IgD-negative memory B cell (primary cell): Measurements from ENCODE around the gene PLEKHM3. TPM values are rescaled to one million over a fixed set of nuclear protein-coding genes. Genes with fewer than 3 reads are reported as not detected.

Source experiments
- H3K27ac Mint-ChIP-seq, 3 donors: one replicate each; pipeline ENCODE4 v1.8.0; 2020 to 2022; ENCODE audit warnings: mild to moderate bottlenecking in 3 of 3, mixed read lengths in 3 of 3, moderate library complexity in 1 of 3
- H3K27me3 Mint-ChIP-seq: one replicate; pipeline ENCODE4 v1.8.0; 2021; ENCODE audit warnings: mixed read lengths
- H3K36me3 Mint-ChIP-seq: one replicate; pipeline ENCODE4 v1.8.0; 2020; ENCODE audit warnings: mild to moderate bottlenecking, mixed read lengths
- H3K4me1 Mint-ChIP-seq, 3 donors: one replicate each; pipeline ENCODE4 v1.8.0; 2020 to 2022; ENCODE audit warnings: mixed read lengths in 3 of 3, mild to moderate bottlenecking in 1 of 3
- H3K4me3 Mint-ChIP-seq, 4 donors: one replicate each; pipeline ENCODE4 v1.8.0; 2020 to 2022; ENCODE audit warnings: mild to moderate bottlenecking in 4 of 4, mixed read lengths in 4 of 4, moderate library complexity in 3 of 4
- H3K9me3 Mint-ChIP-seq, 3 donors: one replicate each; pipeline ENCODE4 v1.8.0; 2020 to 2021; ENCODE audit warnings: mixed read lengths in 3 of 3, mild to moderate bottlenecking in 1 of 3
- polyA plus RNA-seq: library from polyadenylated mRNA; unstranded; fragments of 300-500 nt; fragmentation: Illumina TruSeq; gene quantifications from one replicate; pipeline ENCODE4 v1.2.3, GENCODE V29; 2021

Gene PLEKHM3
- polyA plus RNA-seq, 1 donor from 2014 or later = 2.5 TPM

DNA sequence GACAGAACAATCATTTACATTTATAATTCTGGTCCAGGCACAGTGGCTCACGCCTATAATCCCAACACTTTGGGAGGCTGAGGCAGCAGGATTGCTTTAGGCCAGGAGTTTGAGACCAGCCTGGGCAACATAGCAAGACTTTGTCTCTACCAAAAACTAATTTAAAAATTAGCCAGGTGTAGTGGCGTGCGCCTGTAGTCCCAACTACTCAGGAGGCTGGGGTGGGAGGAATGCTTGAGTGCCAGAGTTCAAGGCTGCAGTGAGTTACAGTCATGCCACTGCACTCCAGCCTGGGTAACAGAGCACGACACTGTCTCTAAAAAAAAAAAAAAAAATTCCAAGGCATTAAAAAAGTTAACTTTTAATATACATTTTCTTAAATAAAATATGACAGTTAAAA, 88.1 kb downstream of the PLEKHM3 start:
- peaks cover 1 to 8% (median 2%) of the 10 kb centered on the region in 3 donors for H3K4me1 Mint-ChIP-seq
- H3K36me3 Mint-ChIP-seq = no peaks in the 10 kb centered on the region
- no peak overlapping the region for H3K27ac Mint-ChIP-seq
- no peak overlapping the region for H3K4me3 Mint-ChIP-seq
- H3K27me3 Mint-ChIP-seq = no peaks in the 10 kb centered on the region
- H3K9me3 Mint-ChIP-seq = no peaks in the 10 kb centered on the region

DNA sequence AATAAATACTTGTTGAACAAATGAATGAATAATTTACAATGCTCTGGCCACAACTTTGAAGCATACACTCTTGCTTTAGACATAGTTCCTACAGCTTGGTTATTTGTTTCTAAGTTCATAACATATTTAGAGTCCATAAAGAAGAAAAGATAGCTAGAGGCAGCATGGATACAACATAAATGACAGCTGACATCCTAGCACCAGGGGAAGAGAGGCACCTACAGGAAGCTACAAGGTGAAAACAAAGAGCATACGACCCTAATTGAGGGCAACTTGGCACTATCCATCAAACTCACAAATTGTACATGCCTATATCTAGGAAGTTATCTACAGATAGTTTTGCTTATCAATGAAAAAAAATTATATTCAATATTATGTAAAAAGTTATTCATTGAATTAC, 88.9 kb downstream of the PLEKHM3 start:
- peaks cover 0 to 1% (median under 1%) of the 10 kb centered on the region in 3 donors for H3K4me1 Mint-ChIP-seq
- H3K9me3 Mint-ChIP-seq = no peaks in the 10 kb centered on the region
- peaks cover 3% of the 10 kb centered on the region for H3K36me3 Mint-ChIP-seq
- H3K27me3 Mint-ChIP-seq = no peaks in the 10 kb centered on the region
- H3K27ac Mint-ChIP-seq = peak overlapping the region in 1 of 3 donors; percentile 12
- H3K4me3 Mint-ChIP-seq = no peak overlapping the region

DNA sequence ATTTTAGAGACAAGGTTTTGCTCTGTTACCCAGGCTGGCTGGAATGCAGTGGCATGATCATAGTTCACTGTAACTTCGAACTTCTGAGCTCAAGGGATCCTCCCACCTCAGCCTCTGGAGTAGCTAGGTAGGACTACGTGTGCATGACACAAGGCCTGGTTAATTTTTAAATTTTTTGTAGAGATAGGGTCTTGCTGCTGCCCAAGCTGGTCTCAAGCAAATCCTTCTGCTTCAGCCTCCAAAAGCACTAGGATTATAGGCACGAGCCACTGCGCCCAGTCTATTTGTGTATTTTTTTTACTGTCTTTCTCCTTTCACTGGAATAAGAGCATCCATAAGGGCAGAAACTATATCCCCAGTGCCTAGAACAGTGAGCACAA, 89.3 kb downstream of the PLEKHM3 start:
- Mint-ChIP-seq H3K4me1 (no peaks in the 10 kb centered on the region), H3K9me3 (no peaks in the 10 kb centered on the region), H3K4me3 (no peak overlapping the region), H3K27ac (no peak overlapping the region), H3K27me3 (no peaks in the 10 kb centered on the region), H3K36me3 (peaks cover 5% of the 10 kb centered on the region)

DNA sequence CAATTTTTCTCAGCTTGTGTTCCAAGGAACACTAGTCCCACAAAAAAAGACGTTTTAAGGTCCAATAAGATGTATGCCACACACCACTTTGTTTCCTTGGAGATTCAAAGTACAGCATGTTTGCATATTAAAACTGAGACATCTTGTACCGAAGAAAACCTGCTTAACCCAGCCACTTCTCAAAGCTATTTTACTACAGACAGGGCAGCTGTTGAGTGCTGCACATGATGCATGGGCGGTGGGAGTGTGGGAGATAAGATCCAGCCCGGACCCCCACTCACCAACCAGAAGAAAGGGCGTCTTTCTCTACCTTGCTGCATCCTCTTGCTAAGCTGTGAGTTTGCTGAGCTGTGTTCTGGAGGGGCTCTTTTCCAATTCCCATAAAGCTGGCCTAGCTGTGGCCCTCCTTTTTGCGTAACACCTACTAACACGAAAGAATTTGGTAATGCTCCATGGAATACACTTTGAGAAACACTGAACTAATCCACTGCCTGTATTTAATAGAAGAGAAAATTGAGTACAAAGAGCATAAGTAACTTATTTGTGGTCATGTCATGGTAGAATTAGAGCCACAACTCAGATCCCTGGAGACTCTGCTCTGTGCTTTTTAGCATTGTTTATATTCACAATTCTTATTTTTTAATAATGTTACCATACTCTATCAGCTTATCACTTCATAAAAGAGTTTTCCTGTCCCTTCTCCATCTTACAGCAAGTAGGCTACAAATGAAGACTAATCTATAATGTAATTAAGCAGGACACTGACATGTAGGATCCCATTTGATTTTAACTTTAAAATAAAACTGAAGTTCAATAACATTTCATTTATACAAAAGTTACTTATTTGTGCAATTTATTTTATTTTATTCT, 90.0 kb downstream of the PLEKHM3 start:
- no peak overlapping the region for H3K27ac Mint-ChIP-seq
- no peak overlapping the region for H3K4me3 Mint-ChIP-seq
- peaks cover 7% of the 10 kb centered on the region for H3K36me3 Mint-ChIP-seq
- H3K4me1 Mint-ChIP-seq = no peaks in the 10 kb centered on the region
- no peaks in the 10 kb centered on the region for H3K27me3 Mint-ChIP-seq
- no peaks in the 10 kb centered on the region for H3K9me3 Mint-ChIP-seq

DNA sequence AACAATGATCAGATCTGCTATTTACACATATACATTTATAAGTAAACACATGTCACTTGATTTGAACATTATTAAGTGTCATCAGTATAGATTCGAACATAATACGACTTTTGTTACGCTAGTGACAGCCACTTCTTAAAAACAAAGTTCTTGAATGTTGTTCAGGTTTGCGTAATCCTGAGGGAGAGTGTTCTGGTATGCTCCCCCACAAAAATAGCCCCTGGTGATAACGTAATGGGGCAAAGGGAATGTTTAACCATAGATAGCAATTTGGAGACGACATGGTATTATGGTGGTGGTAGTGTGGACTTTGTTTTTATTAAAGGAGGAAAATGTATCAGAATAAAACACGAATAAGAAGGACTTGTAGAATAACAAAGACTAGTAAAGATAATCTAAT, 90.6 kb downstream of the PLEKHM3 start:
- Mint-ChIP-seq H3K4me1 (no peaks in the 10 kb centered on the region), H3K27me3 (no peaks in the 10 kb centered on the region), H3K27ac (peak overlapping the region in 1 of 3 donors; percentile 21), H3K9me3 (no peaks in the 10 kb centered on the region), H3K36me3 (peaks cover 7% of the 10 kb centered on the region), H3K4me3 (no peak overlapping the region)

DNA sequence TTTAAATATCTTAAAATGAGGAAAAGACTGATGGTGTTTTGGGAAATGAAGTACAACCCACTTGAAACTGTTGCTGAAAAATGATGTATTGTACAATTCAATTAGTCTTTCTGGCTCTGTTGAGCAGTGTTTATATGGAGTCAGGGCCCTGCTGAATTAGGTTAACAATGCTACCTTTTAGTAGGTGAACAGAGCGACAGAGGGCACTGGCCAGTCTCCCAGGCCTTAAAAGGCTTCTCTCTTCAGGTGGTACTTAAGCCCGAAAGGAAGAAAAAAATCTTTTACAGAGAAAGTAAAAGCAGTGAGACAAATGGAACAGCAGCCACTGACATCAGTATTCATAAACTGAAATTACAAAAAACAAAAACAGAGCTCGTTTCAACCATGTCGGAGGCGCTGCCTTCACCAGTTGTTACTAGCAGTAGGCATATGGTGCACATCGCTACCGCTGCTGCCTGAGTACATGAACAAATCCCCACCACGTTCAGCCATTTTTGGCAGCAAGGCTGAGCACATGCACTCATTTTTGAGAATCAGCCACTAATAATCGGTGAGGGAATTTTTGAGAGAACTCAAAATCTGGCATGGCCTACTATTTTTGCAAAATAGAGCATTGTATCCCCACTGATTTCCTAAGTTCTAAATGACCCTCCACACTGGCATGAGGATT, 91.8 kb downstream of the PLEKHM3 start:
- H3K9me3 Mint-ChIP-seq = no peaks in the 10 kb centered on the region
- H3K27ac Mint-ChIP-seq = no peak overlapping the region
- H3K4me3 Mint-ChIP-seq = no peak overlapping the region
- no peaks in the 10 kb centered on the region for H3K27me3 Mint-ChIP-seq
- peaks cover 7% of the 10 kb centered on the region for H3K36me3 Mint-ChIP-seq
- no peaks in the 10 kb centered on the region for H3K4me1 Mint-ChIP-seq

DNA sequence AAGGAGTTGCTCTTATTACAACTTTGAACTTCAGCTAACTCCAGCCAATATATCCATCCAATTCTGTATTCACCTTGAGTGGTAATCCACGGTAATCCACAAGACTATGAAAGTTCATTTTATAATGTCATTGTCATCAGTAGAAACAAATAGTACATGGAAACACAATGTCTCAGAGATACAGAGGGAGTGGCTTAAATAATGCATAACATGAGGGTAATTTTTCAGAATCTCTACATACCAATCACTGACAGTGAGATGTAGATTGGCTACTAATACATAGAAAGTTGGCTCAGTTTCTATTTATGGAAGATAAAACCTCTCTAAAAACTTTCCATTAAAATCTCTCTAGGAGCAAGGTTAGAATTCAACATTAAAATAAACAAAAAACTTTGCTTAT, 93.2 kb downstream of the PLEKHM3 start:
- no peaks in the 10 kb centered on the region for H3K9me3 Mint-ChIP-seq
- H3K4me3 Mint-ChIP-seq = no peak overlapping the region
- H3K27me3 Mint-ChIP-seq = no peaks in the 10 kb centered on the region
- H3K36me3 Mint-ChIP-seq = peaks cover 7% of the 10 kb centered on the region
- no peak overlapping the region for H3K27ac Mint-ChIP-seq
- no peaks in the 10 kb centered on the region for H3K4me1 Mint-ChIP-seq

DNA sequence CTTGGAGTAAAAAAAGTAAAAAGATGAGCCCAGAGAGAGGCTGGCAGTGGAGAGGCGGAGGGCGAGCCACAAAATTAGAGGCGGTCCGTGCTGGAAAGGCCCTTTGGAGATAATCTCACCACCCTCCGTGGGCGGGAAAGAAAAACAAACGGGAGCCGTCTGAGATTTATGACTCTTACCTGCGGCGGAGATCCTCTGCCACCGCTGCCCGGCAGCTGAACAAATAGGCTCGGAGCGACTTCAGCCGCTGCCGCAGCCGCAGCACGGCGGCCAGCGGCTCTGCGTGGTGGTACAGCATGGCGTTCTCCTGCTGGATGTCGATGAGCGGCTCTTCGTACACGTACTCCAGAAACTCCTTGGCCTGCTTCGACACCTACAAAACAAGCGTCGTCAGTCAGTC, 94.6 kb downstream of the PLEKHM3 start:
- Mint-ChIP-seq H3K36me3 (peaks cover 9% of the 10 kb centered on the region), H3K4me1 (no peaks in the 10 kb centered on the region), H3K9me3 (no peaks in the 10 kb centered on the region), H3K4me3 (no peak overlapping the region), H3K27ac (no peak overlapping the region), H3K27me3 (no peaks in the 10 kb centered on the region)

DNA sequence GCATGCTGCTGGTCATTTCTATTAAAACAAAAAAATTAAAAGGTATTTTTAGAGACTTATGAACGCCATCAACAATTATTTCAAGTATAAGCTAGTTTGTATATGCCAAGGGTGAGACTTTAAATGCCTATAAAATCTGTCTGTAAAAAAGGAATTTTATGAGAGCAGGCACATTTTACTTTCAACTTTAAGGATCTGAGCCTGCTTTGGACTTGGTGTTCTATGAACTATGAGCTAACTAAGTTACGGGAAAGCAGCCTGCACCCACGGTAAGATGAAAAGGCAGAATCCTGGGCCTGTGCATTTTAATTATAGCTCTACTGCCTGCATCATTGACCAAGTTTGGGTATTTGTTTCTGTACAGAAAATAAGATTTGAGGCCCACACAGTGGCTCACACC, 95.4 kb downstream of the PLEKHM3 start:
- no peaks in the 10 kb centered on the region for H3K4me1 Mint-ChIP-seq

DNA sequence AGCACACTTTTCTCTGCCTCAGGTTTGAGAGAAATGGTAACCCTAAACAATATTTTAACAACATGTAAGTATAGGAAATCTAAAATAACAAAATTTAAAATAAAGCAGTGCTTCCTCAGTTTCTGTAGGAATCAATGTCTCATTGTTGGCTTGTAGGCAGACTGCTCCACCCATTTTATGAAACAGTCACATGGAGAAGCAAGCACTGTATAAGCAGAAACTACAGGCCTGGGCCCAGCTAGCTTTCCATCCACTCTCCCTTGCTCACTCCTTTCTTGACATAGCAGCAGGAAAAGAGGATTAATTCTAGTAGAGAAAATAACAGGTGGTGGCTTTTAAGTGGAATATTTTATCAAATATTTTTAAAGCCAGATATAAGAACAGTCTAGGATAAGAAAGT, 97.2 kb downstream of the PLEKHM3 start:
- Mint-ChIP-seq H3K36me3 (peaks cover 14% of the 10 kb centered on the region), H3K27me3 (no peaks in the 10 kb centered on the region), H3K4me3 (no peak overlapping the region), H3K4me1 (no peaks in the 10 kb centered on the region), H3K27ac (no peak overlapping the region), H3K9me3 (no peaks in the 10 kb centered on the region)

More for the DNA sequence above, 95.4 kb downstream of the PLEKHM3 start:
- H3K9me3 Mint-ChIP-seq = no peaks in the 10 kb centered on the region
- no peak overlapping the region for H3K4me3 Mint-ChIP-seq
- peaks cover 10% of the 10 kb centered on the region for H3K36me3 Mint-ChIP-seq
- no peak overlapping the region for H3K27ac Mint-ChIP-seq
- no peaks in the 10 kb centered on the region for H3K27me3 Mint-ChIP-seq

DNA sequence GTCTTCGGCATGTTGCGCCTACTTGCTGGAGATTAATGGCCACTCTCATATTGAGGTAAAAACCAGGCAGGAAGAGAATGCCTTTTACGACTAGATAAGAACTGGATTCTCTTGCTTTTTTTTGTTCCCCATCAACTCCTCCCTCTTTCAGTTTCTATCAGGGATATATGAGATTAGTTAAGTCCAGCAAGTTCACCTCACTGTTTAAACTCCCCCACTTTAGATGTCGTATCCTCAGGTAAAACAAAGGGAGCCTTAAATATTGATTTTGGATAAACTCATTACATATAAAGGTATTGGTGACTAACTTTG, 98.4 kb downstream of the PLEKHM3 start:
- no peaks in the 10 kb centered on the region for H3K4me1 Mint-ChIP-seq
- H3K27me3 Mint-ChIP-seq = no peaks in the 10 kb centered on the region
- H3K36me3 Mint-ChIP-seq = peaks cover 18% of the 10 kb centered on the region
- no peaks in the 10 kb centered on the region for H3K9me3 Mint-ChIP-seq
- no peak overlapping the region for H3K27ac Mint-ChIP-seq
- no peak overlapping the region for H3K4me3 Mint-ChIP-seq

DNA sequence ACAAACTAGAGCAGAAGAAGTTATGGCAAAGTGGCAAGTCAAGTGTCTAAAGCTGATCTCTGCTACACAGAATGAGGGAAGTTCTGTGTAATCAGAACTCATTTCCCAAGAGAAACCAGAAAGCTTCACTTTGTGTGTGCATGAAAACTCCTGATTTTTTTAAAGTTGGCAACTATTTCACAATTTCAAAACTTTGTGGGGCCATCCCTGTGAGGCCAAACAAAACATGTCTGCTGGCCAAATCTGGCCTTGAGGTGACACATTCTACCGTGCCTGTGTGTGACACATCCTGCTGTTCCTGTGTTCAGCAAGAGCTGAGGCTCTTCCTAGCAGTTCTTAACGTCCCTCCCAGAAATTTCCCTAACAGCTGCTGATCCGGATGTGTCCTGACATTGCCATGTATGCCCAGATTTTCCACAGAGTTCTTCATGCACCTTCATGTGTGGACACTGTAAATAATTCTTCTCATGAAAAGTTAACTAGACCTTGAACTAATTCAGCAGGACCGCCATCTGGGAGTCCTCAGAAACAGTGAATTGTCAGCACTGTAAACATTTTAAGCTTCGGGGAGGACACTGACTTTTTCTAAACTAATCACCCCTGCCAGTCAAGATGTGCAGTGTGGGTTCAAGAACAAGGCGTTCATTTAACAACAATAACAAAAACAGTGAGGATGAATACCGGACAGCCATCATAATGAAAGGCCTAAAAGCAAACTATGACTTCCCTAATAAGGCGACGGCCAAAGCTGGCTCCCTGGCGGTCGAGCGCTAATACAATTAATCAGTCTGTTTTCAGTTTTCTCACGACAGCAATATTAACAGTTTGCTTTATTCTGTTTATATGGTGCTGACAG, 99.0 kb downstream of the PLEKHM3 start:
- no peak overlapping the region for H3K27ac Mint-ChIP-seq

DNA sequence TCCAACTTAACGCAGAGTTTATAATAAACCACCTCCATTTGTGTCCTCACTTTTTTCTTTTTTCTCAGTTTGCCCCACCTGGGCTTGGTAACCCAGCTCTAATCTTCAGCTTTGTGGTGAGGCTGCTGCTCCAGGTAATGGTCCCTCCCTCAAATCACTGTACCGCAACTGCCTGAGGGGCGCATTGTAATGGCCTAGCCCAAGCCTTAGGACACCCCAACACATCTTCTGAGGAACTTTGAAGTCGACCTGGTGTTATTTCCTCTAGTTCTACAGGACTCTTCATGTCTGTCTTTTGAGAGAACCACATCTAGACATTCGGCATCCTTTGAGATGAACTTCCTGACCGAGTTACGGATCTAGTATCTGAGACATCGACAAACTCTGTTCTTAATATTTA, 99.7 kb downstream of the PLEKHM3 start:
- no peaks in the 10 kb centered on the region for H3K4me1 Mint-ChIP-seq
- H3K4me3 Mint-ChIP-seq = no peak overlapping the region
- no peaks in the 10 kb centered on the region for H3K27me3 Mint-ChIP-seq
- no peak overlapping the region for H3K27ac Mint-ChIP-seq
- H3K36me3 Mint-ChIP-seq = peaks cover 11% of the 10 kb centered on the region
- no peaks in the 10 kb centered on the region for H3K9me3 Mint-ChIP-seq

More for the DNA sequence above, 99.0 kb downstream of the PLEKHM3 start:
- Mint-ChIP-seq H3K4me3 (no peak overlapping the region), H3K4me1 (no peaks in the 10 kb centered on the region), H3K36me3 (peaks cover 15% of the 10 kb centered on the region), H3K27me3 (no peaks in the 10 kb centered on the region), H3K9me3 (no peaks in the 10 kb centered on the region)

DNA sequence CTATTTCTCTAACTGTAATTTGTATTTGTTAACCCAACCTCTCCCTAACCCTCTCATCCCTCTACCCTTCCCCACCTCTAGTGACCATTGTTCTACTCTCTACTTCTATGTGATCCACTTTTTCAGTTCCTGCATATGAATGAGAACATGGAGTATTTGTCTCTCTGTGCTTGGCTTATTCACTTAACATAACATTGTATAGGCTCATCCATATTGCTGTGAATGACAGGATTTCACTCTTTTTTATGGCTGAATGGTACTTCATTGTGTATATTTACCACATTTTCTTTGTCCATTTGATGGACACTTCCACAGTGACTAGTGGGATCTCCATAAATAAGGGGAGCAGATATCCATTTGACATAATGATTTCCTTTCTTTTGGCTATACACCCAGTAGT, 103.7 kb downstream of the PLEKHM3 start:
- Mint-ChIP-seq H3K36me3 (peaks cover 13% of the 10 kb centered on the region), H3K27me3 (no peaks in the 10 kb centered on the region), H3K27ac (no peak overlapping the region), H3K4me3 (no peak overlapping the region), H3K9me3 (no peaks in the 10 kb centered on the region), H3K4me1 (peaks cover 0 to 3% (median 0%) of the 10 kb centered on the region in 3 donors)

DNA sequence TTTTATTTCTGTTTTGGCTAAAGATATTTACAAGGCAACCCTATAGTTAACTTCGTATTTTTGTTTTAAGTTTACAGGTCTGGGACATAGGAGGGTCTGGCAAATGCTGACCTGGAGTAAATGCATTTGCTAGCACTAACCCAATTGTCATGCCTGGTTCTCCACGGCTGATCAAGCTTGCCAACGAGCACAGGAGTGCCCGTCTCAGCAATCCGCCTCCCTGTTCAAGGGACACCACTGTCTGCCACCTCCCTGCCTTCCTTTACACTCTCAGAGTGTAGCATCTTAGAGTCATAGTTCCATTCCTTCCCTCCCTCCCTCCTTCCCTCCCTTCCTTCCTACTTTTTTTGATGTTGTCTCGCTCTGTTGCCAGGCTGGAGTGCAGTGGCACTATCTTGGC, 104.6 kb downstream of the PLEKHM3 start:
- H3K36me3 Mint-ChIP-seq = peaks cover 13% of the 10 kb centered on the region
- H3K9me3 Mint-ChIP-seq = no peaks in the 10 kb centered on the region
- no peaks in the 10 kb centered on the region for H3K27me3 Mint-ChIP-seq
- H3K4me3 Mint-ChIP-seq = no peak overlapping the region
- no peak overlapping the region for H3K27ac Mint-ChIP-seq
- H3K4me1 Mint-ChIP-seq = peaks cover 0 to 3% (median 0%) of the 10 kb centered on the region in 3 donors
